Stomach (tissue), 4 donors: ENCODE results near the gene ERCC4.

Source experiments
- CTCF ChIP-seq, 7 experiments: fragments of 450-650 bp in 4 of 7; fragments of 200-600 bp in 3 of 7; sonication (generic) in 3 of 7; IDR thresholded peaks; one replicate each; pipeline ENCODE4 v1.5.1; 2016 to 2019; ENCODE audit warnings: antibody characterized with exemption in 7 of 7, control low read depth in 2 of 7, mild to moderate bottlenecking in 1 of 7
- EP300 ChIP-seq: sonication (generic); formaldehyde crosslinking; IDR thresholded peaks from one replicate; pipeline ENCODE4 v1.6.1; 2017; ENCODE audit warnings: antibody characterized with exemption
- POLR2A ChIP-seq, 4 donors: fragments of 450-650 bp; IDR thresholded peaks; one replicate each; pipeline ENCODE4 v1.6.1; 2016; ENCODE audit warnings: antibody characterized with exemption in 4 of 4, control low read depth in 2 of 4, mild to moderate bottlenecking in 1 of 4, moderate library complexity in 1 of 4
- POLR2AphosphoS5 ChIP-seq, 3 donors: sonication (generic); formaldehyde crosslinking; IDR thresholded peaks; one replicate each; pipeline ENCODE4 v1.6.1; 2016; ENCODE audit warnings: antibody characterized with exemption in 3 of 3

GRCh38 chr16:13983625-13984024 is 63.7 kb downstream of the ERCC4 start:
- TF ChIP-seq CTCF (IDR thresholded peaks at IDR 0.05) (no peak), POLR2A (IDR thresholded peaks at IDR 0.05) (no peak), EP300 (no peak), POLR2AphosphoS5 (IDR thresholded peaks at IDR 0.05) (no peak)
